ENCODE measurements around the gene GRHL1.

Gene GRHL1

DNA sequence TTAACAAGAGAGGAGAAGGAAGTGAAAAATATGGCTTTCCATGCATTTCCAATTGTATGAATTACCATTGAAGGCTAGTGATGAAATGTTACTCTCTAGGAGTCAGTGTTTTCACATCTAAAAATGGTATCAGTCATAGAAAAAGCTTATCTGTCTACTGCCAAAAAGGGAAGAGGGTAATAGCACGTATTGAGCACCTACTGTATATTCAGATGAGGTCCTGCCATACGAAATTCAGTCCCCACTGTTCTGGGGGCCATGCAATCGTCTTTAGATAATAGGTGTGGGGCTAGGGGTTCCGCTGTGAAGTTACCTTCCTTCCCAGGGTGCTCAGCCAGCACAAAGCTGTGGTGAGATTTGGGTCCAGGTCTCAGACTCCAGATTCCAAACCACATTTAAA lies 14.2 kb upstream of the GRHL1 start:
- TF ChIP-seq, protein P1, sequence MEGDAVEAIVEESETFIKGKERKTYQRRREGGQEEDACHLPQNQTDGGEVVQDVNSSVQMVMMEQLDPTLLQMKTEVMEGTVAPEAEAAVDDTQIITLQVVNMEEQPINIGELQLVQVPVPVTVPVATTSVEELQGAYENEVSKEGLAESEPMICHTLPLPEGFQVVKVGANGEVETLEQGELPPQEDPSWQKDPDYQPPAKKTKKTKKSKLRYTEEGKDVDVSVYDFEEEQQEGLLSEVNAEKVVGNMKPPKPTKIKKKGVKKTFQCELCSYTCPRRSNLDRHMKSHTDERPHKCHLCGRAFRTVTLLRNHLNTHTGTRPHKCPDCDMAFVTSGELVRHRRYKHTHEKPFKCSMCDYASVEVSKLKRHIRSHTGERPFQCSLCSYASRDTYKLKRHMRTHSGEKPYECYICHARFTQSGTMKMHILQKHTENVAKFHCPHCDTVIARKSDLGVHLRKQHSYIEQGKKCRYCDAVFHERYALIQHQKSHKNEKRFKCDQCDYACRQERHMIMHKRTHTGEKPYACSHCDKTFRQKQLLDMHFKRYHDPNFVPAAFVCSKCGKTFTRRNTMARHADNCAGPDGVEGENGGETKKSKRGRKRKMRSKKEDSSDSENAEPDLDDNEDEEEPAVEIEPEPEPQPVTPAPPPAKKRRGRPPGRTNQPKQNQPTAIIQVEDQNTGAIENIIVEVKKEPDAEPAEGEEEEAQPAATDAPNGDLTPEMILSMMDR (IDR thresholded peaks at IDR 0.05; ENCODE audit: low read length), result no peak
- TF ChIP-seq EZH2 (optimal IDR thresholded peaks at IDR 0.05; ENCODE audit: low read depth, low read length) (no peak), EZH2phosphoT487 (IDR thresholded peaks at IDR 0.05; ENCODE audit: low read length) (no peak)
- H3K27ac ChIP-seq (ENCODE audit: low read length), result no peak overlapping the region
- H3K4me2 ChIP-seq (ENCODE audit: low read depth, low read length), result no peak overlapping the region
- no peak overlapping the region for H3K4me3 ChIP-seq (ENCODE audit: low read length)
- no peak for DNase-seq
- H3K27me3 ChIP-seq (replicated peaks; ENCODE audit: insufficient read depth, low read length), result no peaks in the 10 kb centered on the region
- H3K4me1 ChIP-seq (ENCODE audit: low read length), result no peaks in the 10 kb centered on the region
- H3F3A ChIP-seq (ENCODE audit: insufficient read depth, low read length), result no peaks in the 10 kb centered on the region
- H4K20me1 ChIP-seq (ENCODE audit: insufficient read depth, low read length), result no peaks in the 10 kb centered on the region
- H3K9ac ChIP-seq (ENCODE audit: low read length), result no peak overlapping the region
- no peak overlapping the region for H2AFZ ChIP-seq (ENCODE audit: low read length)
- H3K79me2 ChIP-seq (ENCODE audit: low read length), result no peaks in the 10 kb centered on the region
- no peaks in the 10 kb centered on the region for H3K9me2 ChIP-seq (replicated peaks; ENCODE audit: insufficient read depth, low read length)
- H3K9me3 ChIP-seq (replicated peaks; ENCODE audit: insufficient read depth, low read length), result no peaks in the 10 kb centered on the region
- no peaks in the 10 kb centered on the region for H3K36me3 ChIP-seq (replicated peaks; ENCODE audit: insufficient read depth, low read length)

DNA sequence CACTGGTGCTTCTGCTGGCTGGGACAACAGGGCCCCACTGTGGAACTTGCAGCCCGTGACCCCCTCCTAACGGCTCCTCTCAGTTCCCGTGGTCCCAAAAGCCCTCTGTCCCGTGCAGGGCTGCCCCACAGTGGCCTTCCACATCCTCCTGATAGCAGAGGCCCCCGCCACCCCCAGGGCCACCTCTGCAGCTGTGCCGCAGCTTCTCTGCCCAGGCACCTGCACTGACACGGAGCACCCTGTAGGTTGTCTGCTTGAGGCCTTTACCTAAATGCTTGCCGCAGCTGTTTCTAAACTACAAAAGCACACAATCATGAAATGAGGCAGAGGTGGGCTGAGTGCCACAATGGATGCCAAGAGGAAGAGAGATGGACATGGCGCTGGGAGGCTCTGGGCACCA lies 13.5 kb upstream of the GRHL1 start:
- TF ChIP-seq EZH2 (optimal IDR thresholded peaks at IDR 0.05; ENCODE audit: low read depth, low read length) (no peak), EZH2phosphoT487 (IDR thresholded peaks at IDR 0.05; ENCODE audit: low read length) (no peak)
- TF ChIP-seq, protein P1 (IDR thresholded peaks at IDR 0.05; ENCODE audit: low read length), result no peak
- Histone ChIP-seq H3K9me2 (replicated peaks; ENCODE audit: insufficient read depth, low read length) (no peaks in the 10 kb centered on the region), H3K27ac (ENCODE audit: low read length) (no peak overlapping the region), H3K4me3 (ENCODE audit: low read length) (no peak overlapping the region), H3K9ac (ENCODE audit: low read length) (no peak overlapping the region), H3K27me3 (replicated peaks; ENCODE audit: insufficient read depth, low read length) (no peaks in the 10 kb centered on the region), H2AFZ (ENCODE audit: low read length) (no peak overlapping the region), H3K4me1 (ENCODE audit: low read length) (no peaks in the 10 kb centered on the region), H3K4me2 (ENCODE audit: low read depth, low read length) (no peak overlapping the region), H3F3A (ENCODE audit: insufficient read depth, low read length) (no peaks in the 10 kb centered on the region), H3K79me2 (ENCODE audit: low read length) (no peaks in the 10 kb centered on the region), H3K36me3 (replicated peaks; ENCODE audit: insufficient read depth, low read length) (no peaks in the 10 kb centered on the region), H4K20me1 (ENCODE audit: insufficient read depth, low read length) (no peaks in the 10 kb centered on the region), H3K9me3 (replicated peaks; ENCODE audit: insufficient read depth, low read length) (no peaks in the 10 kb centered on the region)
- no peak for DNase-seq

DNA sequence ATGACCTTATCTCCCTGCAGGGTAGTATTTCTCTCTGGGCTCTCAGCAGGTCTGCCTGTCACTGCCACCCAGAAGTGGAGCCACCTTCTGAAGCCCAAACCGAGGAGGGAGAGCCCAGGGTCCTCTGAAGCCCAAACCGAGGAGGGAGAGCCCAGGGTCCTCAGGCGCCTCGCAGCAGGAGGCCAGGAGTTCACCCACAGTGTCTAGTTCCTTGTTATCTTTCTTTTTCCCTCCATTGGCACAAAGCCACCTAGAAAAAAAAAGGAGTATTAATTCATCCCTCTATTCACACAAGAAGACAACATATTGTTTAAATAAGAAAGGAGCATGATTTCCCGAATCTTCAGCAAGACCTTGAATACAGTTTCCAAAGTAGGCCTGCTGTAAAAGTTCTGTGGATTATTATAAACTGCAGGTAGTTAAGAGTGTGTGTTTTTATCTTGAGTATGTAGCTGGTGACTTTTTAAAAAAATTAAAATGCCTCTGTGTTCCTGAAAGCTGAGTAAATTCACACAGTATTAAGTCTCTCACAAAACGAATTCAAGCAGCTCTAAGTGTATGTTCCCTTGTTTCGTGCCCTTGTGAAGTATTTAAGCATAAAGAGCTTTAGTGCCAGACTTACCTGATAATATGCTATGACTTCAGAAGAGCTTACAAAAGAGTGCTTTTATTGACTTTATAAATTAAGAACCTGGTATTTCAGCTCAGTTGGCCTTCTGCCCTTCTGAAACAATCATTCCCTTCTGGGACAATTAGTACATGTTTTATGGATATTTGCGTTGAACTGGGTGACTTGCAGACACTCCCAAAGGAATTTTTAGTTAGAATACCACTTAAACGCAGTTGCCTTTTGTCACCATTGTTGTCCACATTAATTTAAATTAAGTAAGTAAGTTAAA lies 11.7 kb upstream of the GRHL1 start:
- H3K4me3 ChIP-seq (ENCODE audit: low read length), result no peak overlapping the region
- no peak overlapping the region for H3K4me2 ChIP-seq (ENCODE audit: low read depth, low read length)
- H3K27me3 ChIP-seq (replicated peaks; ENCODE audit: insufficient read depth, low read length), result no peaks in the 10 kb centered on the region
- H3K36me3 ChIP-seq (replicated peaks; ENCODE audit: insufficient read depth, low read length), result no peaks in the 10 kb centered on the region
- H3K27ac ChIP-seq (ENCODE audit: low read length), result no peak overlapping the region
- no peaks in the 10 kb centered on the region for H3K79me2 ChIP-seq (ENCODE audit: low read length)
- H3F3A ChIP-seq (ENCODE audit: insufficient read depth, low read length), result no peaks in the 10 kb centered on the region
- H4K20me1 ChIP-seq (ENCODE audit: insufficient read depth, low read length), result no peaks in the 10 kb centered on the region
- no peaks in the 10 kb centered on the region for H3K4me1 ChIP-seq (ENCODE audit: low read length)
- no peaks in the 10 kb centered on the region for H3K9me2 ChIP-seq (replicated peaks; ENCODE audit: insufficient read depth, low read length)
- no peak for DNase-seq
- H3K9me3 ChIP-seq (replicated peaks; ENCODE audit: insufficient read depth, low read length), result no peaks in the 10 kb centered on the region
- H3K9ac ChIP-seq (ENCODE audit: low read length), result no peak overlapping the region
- no peak overlapping the region for H2AFZ ChIP-seq (ENCODE audit: low read length)
- TF ChIP-seq, protein P1 (IDR thresholded peaks at IDR 0.05; ENCODE audit: low read length), result no peak
- no peak for TF ChIP-seq EZH2phosphoT487 (IDR thresholded peaks at IDR 0.05; ENCODE audit: low read length)
- TF ChIP-seq EZH2 (optimal IDR thresholded peaks at IDR 0.05; ENCODE audit: low read depth, low read length), result no peak
